ENCODE data around the gene GBP7. TPM values are rescaled to one million over a fixed set of nuclear protein-coding genes. Genes with fewer than 3 reads are reported as not detected.

GBP7 gene
- total and polyA plus RNA-seq, 10 of the 15 experiments (the other 5 are each of a cell fraction or from before 2014, with no cell fraction given) = not detected

DNA sequence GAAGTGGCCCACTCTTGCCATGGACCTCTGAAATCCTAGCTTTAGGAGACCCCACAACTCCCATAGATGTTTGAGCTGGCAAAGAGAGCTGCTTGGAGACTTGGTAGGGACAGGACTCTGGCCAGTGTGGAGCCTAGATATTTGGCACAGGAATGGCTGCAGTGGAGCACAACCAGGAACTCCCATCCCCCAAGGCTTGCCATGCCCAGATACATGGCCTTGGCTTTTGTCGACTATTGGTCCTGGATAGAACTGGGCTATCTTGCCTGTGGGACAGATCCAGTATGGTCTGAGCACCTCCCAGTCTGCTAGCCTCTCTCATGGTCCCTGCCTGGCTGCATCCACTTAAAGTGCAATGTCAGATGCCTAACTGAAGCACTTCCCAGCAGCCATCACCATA is 42.1 kb downstream of the GBP7 start:
- Histone ChIP-seq H4K20me1 (ENCODE audit: control insufficient read depth, insufficient read depth) (no peaks in the 10 kb centered on the region), H3K27ac (ENCODE audit: control insufficient read depth, insufficient read depth) (no peak overlapping the region), H3K79me2 (ENCODE audit: control insufficient read depth, insufficient read depth, low read length) (no peaks in the 10 kb centered on the region), H3K4me2 (ENCODE audit: control insufficient read depth, insufficient read depth) (no peak overlapping the region), H2AFZ (ENCODE audit: control insufficient read depth, low read depth, low read length) (no peak overlapping the region), H3K9me3 (replicated peaks; ENCODE audit: control insufficient read depth, insufficient read depth, low read length) (no peaks in the 10 kb centered on the region), H3K4me3 (no peak overlapping the region), H3K27me3 (replicated peaks in 1 of 2; ENCODE audit: control insufficient read depth in 2 of 2, insufficient read depth in 2 of 2, low read length in 1 of 2) (no peaks in the 10 kb centered on the region), H3K4me1 (ENCODE audit: control insufficient read depth, insufficient read depth, low read length) (peaks cover 4% of the 10 kb centered on the region; the same call in 1 of the 2 replicates), H3K36me3 (ENCODE audit: control insufficient read depth in 2 of 2, insufficient read depth in 2 of 2, low read length in 1 of 2) (no peaks in the 10 kb centered on the region), H3K9ac (ENCODE audit: control insufficient read depth, insufficient read depth, low read length) (no peak overlapping the region)
- no peak for DNase-seq (ENCODE audit: low read depth, low spot score)
- no peak for ATAC-seq
- in situ Hi-C loops (cut with MboI) = no loop called here
- WGBS (ENCODE audit: insufficient coverage, insufficient replicate concordance, low lambda C conversion rate, missing lambda C conversion rate) = 82% methylated on average over 1 of the region's 1 CpG
- TF ChIP-seq FOXK2 (IDR thresholded peaks at IDR 0.05) (no peak), SMC3 (IDR thresholded peaks at IDR 0.05; ENCODE audit: borderline replicate concordance, low read length) (no peak)
- TF ChIP-seq, protein P1, sequence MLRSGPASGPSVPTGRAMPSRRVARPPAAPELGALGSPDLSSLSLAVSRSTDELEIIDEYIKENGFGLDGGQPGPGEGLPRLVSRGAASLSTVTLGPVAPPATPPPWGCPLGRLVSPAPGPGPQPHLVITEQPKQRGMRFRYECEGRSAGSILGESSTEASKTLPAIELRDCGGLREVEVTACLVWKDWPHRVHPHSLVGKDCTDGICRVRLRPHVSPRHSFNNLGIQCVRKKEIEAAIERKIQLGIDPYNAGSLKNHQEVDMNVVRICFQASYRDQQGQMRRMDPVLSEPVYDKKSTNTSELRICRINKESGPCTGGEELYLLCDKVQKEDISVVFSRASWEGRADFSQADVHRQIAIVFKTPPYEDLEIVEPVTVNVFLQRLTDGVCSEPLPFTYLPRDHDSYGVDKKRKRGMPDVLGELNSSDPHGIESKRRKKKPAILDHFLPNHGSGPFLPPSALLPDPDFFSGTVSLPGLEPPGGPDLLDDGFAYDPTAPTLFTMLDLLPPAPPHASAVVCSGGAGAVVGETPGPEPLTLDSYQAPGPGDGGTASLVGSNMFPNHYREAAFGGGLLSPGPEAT (IDR thresholded peaks at IDR 0.05; ENCODE audit: low read depth) = no peak
- no TSS peak for BruUV-seq (replicated peaks)
- ChIA-PET POLR2A (interaction anchor here (0.6 kb wide), 1 partner anchor 294 kb away, joined by 3 read pairs; no protein-coding TSS in a partner anchor), SMC1A (ENCODE audit: uncharacterized antibody, unreplicated experiment) (interaction anchor here (1.0 to 1.5 kb wide), 3 partner anchors 12 to 65 kb away, joined by 3 to 4 read pairs (median 3); partner anchors contain the start of gene GBP4), CTCF (interaction anchor here (0.8 to 1.1 kb wide), 2 partner anchors 12 to 143 kb away, joined by 3 read pairs; no protein-coding TSS in a partner anchor), RAD21 (ENCODE audit: unreplicated experiment) (interaction anchor here (1.0 to 1.2 kb wide), 2 partner anchors 15 to 17 kb away, joined by 3 to 4 read pairs; no protein-coding TSS in a partner anchor)
- intact Hi-C loops (cut with micrococcal nuclease; ENCODE audit: unreplicated experiment) = no loop called here
- no peak for FAIRE-seq

DNA sequence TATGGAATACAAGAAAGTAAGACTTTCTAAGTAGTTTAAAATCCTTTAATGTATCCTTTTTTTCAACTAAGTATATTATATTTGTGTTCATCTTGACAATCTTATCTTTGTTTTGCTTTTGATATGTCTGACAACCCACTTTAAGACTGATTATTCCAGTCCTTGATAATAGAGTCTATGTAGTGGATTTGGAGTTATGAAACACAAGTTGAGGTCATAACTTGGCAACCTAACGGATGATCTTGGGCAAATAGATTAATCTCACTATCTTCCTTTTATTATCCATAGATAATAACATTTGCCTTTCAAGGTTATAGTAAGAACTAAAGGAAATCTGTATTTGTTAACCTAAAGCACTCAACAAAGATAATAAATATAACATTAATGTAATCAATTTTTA is 45.1 kb downstream of the GBP7 start:
- CTCF ChIA-PET = no interaction called here
- Histone ChIP-seq H3K27ac (ENCODE audit: control insufficient read depth, insufficient read depth) (no peak overlapping the region), H3K4me3 (no peak overlapping the region), H2AFZ (ENCODE audit: control insufficient read depth, low read depth, low read length) (no peak overlapping the region), H3K36me3 (ENCODE audit: control insufficient read depth in 2 of 2, insufficient read depth in 2 of 2, low read length in 1 of 2) (no peaks in the 10 kb centered on the region), H3K4me1 (ENCODE audit: control insufficient read depth, insufficient read depth, low read length) (peaks cover 4% of the 10 kb centered on the region; the same call in 1 of the 2 replicates), H3K9me3 (replicated peaks; ENCODE audit: control insufficient read depth, insufficient read depth, low read length) (no peaks in the 10 kb centered on the region), H3K4me2 (ENCODE audit: control insufficient read depth, insufficient read depth) (no peak overlapping the region), H3K27me3 (replicated peaks in 1 of 2; ENCODE audit: control insufficient read depth in 2 of 2, insufficient read depth in 2 of 2, low read length in 1 of 2) (no peaks in the 10 kb centered on the region), H4K20me1 (ENCODE audit: control insufficient read depth, insufficient read depth) (no peaks in the 10 kb centered on the region), H3K9ac (ENCODE audit: control insufficient read depth, insufficient read depth, low read length) (no peak overlapping the region), H3K79me2 (ENCODE audit: control insufficient read depth, insufficient read depth, low read length) (no peaks in the 10 kb centered on the region)
- RAD21 ChIA-PET (ENCODE audit: unreplicated experiment) = interaction anchor here (1.3 kb wide), 1 partner anchor 68 kb away, joined by 3 read pairs; the partner anchor contains the start of gene GBP4
- POLR2A ChIA-PET = no interaction called here
- SMC1A ChIA-PET (ENCODE audit: uncharacterized antibody, unreplicated experiment) = interaction anchor here (1.4 to 1.6 kb wide), 2 partner anchors 10 to 146 kb away, joined by 3 to 4 read pairs; no protein-coding TSS in a partner anchor
- ATAC-seq (no peak), FAIRE-seq (no peak), DNase-seq (ENCODE audit: low read depth, low spot score) (no peak)
- WGBS (ENCODE audit: insufficient coverage, insufficient replicate concordance, low lambda C conversion rate, missing lambda C conversion rate) = 89% methylated on average over 1 of the region's 1 CpG
- in situ Hi-C loops (cut with MboI) (no loop called here), intact Hi-C loops (cut with micrococcal nuclease; ENCODE audit: unreplicated experiment) (no loop called here)
- no TSS peak for BruUV-seq (replicated peaks)
- TF ChIP-seq, protein P2, sequence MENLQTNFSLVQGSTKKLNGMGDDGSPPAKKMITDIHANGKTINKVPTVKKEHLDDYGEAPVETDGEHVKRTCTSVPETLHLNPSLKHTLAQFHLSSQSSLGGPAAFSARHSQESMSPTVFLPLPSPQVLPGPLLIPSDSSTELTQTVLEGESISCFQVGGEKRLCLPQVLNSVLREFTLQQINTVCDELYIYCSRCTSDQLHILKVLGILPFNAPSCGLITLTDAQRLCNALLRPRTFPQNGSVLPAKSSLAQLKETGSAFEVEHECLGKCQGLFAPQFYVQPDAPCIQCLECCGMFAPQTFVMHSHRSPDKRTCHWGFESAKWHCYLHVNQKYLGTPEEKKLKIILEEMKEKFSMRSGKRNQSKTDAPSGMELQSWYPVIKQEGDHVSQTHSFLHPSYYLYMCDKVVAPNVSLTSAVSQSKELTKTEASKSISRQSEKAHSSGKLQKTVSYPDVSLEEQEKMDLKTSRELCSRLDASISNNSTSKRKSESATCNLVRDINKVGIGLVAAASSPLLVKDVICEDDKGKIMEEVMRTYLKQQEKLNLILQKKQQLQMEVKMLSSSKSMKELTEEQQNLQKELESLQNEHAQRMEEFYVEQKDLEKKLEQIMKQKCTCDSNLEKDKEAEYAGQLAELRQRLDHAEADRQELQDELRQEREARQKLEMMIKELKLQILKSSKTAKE (IDR thresholded peaks at IDR 0.05; ENCODE audit: low read depth, poor library complexity, severe bottlenecking) = no peak
- TF ChIP-seq NFYA (IDR thresholded peaks at IDR 0.05; ENCODE audit: borderline replicate concordance, low read depth, low read length) = no peak
- no peak for TF ChIP-seq TAF1 (IDR thresholded peaks at IDR 0.05; ENCODE audit: borderline replicate concordance, low read depth, low read length)
- TF ChIP-seq CBX3 (IDR thresholded peaks at IDR 0.05; ENCODE audit: borderline replicate concordance, low read depth) = no peak
- TF ChIP-seq YBX1 (IDR thresholded peaks at IDR 0.05) = no peak
- no peak for TF ChIP-seq MYC (IDR thresholded peaks at IDR 0.05; ENCODE audit: insufficient read depth, insufficient read length, insufficient replicate concordance, low read length, severe bottlenecking)
- no peak for TF ChIP-seq NBN (IDR thresholded peaks at IDR 0.05)
- TF ChIP-seq NR2C2 (IDR thresholded peaks at IDR 0.05; ENCODE audit: borderline replicate concordance, control insufficient read depth, insufficient read length, low read depth) = no peak

All from GM12878 (cell line).